ENCODE data around the gene UTP4.
"Not testable (repeated sequence)": the region's sequence is repeated elsewhere in the genome, so short reads cannot be mapped to it uniquely, and the experiment has no call there.

Gene UTP4

DNA sequence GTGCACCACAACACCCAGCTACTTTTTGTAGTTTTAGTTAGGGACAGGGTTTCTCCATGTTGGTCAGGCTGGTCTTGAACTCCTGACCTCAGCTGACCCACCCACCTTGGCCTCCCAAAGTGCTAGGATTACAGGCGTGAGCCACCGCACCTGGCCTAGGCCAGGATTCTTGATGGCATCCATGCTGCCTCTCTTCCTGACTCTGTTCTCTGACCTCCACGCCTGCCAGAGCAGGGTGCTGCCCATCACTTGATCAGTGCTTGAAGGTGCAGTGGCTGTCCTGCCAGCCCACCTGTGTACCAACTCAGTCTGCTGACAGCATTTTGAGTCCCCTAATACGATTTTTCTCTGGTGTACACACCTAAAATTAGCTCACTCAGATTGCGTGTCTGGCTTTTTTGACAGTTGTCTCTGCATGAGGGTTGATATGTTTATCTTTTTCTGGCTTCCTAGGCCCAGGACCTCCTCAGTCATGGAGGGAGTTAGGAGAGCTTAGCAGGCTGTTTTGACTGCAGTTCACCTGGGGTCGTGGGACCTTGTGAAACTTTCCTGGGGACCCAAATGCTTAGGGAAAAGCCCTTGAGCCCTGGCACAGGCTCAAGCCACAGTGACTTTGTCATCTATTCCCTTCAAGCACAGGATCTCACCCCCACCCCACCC, 21.1 kb upstream of the UTP4 start:
- DNase-seq, result no peak

GRCh38 chr16:69111876-69112230, 20.6 kb upstream of the UTP4 start:
- no peak for DNase-seq

GRCh38 chr16:69112285-69113129, 19.9 kb upstream of the UTP4 start:
- no peak for DNase-seq

GRCh38 chr16:69113216-69113615, 19.2 kb upstream of the UTP4 start:
- DNase-seq, result no peak

- DNase-seq, result no peak
Observed at GRCh38 chr16:69114346-69114975, 18.0 kb upstream of the UTP4 start.

DNA sequence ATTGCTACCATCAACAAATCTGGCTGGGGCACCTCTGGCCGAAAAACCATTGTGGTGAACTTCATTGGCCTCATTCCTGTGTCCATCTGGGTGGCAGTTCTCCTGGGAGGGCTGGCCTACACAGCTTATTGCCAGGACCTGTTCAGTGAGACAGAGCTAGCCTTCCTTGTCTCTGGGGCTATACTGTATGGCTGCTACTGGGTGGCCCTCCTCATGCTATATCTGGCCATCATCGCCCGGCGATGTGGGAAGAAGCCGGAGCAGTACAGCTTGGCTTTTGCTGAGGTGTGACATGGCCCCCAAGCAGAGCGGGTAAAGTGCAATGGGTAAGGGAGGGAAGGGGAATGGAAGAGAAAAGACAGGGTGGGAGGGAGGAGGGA, 17.5 kb upstream of the UTP4 start:
- no peak for DNase-seq

DNA sequence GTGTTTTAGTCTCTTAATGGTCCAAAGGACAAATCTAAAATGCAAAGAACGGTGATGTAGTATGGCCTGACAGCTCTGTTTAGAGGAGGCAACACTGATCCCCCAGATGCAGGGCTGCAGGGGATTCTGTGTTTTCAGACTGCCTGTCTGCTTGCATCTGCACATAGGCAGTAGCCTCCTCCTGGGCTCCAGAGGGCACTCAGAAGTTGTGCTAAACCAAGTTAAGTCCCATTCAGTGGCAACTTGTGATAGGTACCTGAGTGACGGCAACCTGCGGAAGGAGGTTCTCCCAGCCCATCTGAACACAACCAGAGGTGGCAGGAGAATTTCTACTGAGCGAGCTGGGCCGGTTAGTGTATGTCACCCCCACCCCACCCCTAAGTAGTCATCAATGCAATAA, 17.1 kb upstream of the UTP4 start:
- no peak for DNase-seq

GRCh38 chr16:69115837-69116236, 16.6 kb upstream of the UTP4 start:
- no peak for DNase-seq

- DNase-seq, result no peak
Observed at GRCh38 chr16:69116256-69116875, 16.1 kb upstream of the UTP4 start.

DNA sequence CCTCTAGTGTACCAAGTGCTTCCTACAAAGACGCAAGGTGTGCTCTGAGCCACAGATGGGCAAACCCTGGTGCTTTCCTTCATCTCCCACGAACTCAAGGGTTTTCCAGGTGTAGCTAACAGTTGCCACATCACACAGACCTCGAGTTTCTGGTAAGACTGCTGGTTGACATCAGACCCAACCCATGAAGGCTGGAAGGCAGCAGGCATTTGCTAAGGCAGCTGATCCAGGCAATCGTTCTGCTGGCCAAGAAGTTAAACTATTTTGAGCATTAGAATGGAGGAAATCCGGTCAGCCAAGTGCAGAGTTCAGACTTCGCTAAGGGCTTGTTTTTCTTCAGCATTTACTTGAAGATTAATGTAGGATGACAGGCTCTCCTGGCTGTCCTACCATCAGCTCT, 15.5 kb upstream of the UTP4 start:
- DNase-seq, result no peak

DNA sequence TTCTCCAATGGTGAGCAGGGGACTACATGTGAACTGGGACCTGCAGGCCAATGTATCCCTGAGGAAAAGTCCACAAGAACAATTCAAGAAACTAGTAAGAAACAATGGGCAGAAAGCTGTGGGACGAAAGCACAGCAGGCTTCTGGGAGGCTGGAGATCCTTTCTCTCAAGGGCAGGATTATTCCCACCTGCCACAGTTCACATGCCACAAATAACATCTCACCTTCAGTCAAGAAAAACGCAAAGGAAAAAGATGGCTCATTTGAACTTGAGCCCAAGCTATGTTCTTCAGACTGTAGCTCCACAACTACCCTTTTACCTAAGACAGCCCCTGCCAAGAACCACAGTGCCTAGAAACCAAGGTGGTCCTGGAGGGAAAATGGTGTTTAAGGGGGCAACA, 14.0 kb upstream of the UTP4 start:
- no peak for DNase-seq

GRCh38 chr16:69118994-69119393, 13.5 kb upstream of the UTP4 start:
- no peak for DNase-seq

GRCh38 chr16:69119536-69119935, 12.9 kb upstream of the UTP4 start:
- DNase-seq, result no peak

DNA sequence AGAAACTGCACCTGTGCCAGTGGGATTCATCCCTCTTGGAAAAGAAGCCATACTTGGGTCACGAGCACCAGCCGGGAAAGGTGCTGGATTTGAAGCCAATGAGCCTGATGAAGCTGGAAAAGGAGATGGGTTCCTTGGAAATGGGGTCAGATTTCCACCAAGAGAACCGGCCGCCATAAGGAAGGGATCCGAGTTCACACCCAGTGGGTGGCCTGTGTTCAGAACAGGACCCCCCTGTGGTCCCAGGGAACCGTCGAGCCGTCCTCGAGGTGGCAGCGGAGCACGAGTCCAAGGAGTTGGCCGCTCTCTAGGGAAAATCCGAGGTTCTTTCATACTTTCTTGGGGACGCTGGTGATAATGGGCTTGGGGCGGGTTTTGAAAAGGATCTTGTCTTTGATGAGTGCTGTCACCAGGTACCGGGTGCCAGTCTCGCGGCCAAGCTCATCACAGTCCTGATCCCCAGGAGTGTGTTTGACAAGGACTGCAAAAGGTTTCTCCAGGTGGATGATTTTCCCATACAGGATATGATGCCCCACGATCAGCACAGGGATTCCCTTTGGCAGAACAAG, 12.3 kb upstream of the UTP4 start:
- DNase-seq, result no peak

GRCh38 chr16:69123910-69124309, 8.5 kb upstream of the UTP4 start:
- peak; percentile 17 to 60 for DNase-seq

DNA sequence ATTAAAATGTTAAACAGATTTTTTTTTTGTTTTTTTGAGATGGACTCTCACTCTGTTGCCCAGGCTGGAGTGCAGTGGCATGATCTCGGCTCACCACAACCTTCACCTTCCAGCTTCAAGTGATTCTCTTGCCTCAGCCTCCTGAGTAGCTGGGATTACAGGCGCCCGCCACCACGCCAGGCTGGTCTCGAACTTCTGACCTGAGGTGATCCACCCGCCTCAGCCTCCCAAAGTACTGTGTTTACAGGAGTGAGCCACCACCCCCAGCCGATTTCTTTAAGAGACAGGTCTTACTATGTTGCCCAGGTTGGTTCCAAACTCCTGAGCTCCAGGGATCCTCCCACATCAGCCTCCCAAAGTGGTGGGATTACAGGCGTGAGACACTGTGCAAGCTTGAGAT, 8.0 kb upstream of the UTP4 start:
- DNase-seq, result not testable (repeated sequence)

GRCh38 chr16:69124961-69125360, 7.5 kb upstream of the UTP4 start:
- DNase-seq, result not testable (repeated sequence)

- no peak for DNase-seq
Observed at GRCh38 chr16:69126221-69126620, 6.2 kb upstream of the UTP4 start.

DNA sequence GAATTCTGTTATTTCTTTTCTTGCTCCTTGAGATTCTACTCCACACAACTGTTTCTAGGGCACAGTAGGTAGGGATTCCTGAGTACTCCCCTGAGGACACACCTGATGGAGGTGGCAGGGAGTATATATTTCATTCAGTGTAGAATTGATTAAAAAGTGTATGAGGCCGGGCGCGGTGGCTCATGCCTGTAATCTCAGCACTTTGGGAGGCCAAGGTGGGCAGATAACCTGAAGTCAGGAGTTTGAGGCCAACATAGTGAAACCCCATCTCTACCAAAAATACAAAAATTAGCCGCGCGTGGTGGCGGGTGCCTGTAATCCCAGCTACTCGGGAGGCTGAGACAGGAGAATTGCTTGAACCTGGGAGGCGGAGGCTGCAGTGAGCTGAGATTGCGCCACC, 5.6 kb upstream of the UTP4 start:
- DNase-seq, result not testable (repeated sequence)

GRCh38 chr16:69127966-69128510, 4.4 kb upstream of the UTP4 start:
- DNase-seq, result no peak

DNA sequence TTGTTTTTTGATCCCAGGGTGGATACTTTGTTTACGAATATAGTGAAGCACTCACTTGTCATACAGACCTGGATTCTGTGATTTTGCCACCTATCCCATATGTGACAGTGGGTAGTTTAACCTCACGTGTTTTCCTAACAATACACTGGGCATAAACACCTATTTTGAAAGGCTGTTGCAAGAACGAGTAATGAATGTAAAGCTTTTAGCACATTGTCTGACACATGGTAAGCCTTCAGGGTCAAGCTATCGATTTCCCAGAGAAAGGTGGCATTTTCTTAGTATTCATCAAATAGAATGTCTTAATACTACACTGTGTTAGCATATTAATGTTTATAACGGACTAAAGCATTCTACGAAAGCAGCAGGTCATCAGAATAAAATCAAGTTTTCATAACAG, 2.0 kb upstream of the UTP4 start:
- DNase-seq, result no peak

- no peak for DNase-seq
Observed at GRCh38 chr16:69131167-69131838, 1.1 kb upstream of the UTP4 start.
